HFF-Myc (cell line): Measurements from ENCODE around the gene RELA.

Experiments
- DNase-seq: peaks from one replicate; pipeline ENCODE4 v3.0.0-alpha.2; 2011; ENCODE audit warnings: low read depth; ENCODE audit errors: extremely low read depth
- H3K4me3 ChIP-seq: replicated peaks from 2 replicates; pipeline ENCODE4 v1.5.1; 2011; ENCODE audit warnings: low read depth, mild to moderate bottlenecking, control low read depth, low read length
- CTCF ChIP-seq: IDR thresholded peaks from 2 replicates; pipeline ENCODE4 v1.5.1; 2012; ENCODE audit warnings: mild to moderate bottlenecking, low read depth, low read length, control low read depth; ENCODE audit errors: missing control alignments

Gene RELA

DNA sequence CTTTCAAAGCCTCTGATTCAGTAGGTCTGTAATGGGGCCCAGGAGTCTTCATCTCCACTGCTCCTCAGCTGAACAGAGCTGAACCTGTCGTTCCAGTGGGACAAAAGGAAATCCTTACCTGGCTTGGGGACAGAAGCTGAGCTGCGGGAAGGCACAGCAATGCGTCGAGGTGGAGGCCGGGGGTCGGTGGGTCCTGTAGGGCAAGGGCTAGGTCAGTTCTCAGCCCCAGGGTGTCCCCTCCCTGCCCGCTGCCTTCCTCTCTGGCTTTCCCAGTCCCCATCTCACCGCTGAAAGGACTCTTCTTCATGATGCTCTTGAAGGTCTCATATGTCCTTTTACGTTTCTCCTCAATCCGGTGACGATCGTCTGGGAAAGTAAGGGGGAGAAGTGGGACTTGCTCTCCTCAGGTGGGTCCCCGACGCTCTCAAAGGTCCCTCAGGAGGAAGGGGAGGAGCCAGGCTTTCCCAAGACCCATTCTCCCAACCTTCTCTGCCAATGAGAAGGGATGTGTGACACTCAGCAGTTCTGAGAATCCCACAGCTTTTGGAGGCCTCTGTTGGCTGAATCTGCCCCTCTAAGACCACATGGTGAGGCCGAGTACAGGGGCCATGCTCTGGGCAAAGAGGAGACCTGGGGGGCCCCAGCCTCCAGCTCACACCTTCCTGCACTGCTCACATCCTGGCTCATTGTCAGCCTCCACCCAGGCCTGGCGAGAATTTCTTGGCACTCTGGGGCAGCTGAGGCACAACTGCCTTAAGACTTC, 7.0 kb downstream of the RELA start:
- H3K4me3 ChIP-seq = no peak overlapping the region
- no peak for TF ChIP-seq CTCF
- no peak for DNase-seq

DNA sequence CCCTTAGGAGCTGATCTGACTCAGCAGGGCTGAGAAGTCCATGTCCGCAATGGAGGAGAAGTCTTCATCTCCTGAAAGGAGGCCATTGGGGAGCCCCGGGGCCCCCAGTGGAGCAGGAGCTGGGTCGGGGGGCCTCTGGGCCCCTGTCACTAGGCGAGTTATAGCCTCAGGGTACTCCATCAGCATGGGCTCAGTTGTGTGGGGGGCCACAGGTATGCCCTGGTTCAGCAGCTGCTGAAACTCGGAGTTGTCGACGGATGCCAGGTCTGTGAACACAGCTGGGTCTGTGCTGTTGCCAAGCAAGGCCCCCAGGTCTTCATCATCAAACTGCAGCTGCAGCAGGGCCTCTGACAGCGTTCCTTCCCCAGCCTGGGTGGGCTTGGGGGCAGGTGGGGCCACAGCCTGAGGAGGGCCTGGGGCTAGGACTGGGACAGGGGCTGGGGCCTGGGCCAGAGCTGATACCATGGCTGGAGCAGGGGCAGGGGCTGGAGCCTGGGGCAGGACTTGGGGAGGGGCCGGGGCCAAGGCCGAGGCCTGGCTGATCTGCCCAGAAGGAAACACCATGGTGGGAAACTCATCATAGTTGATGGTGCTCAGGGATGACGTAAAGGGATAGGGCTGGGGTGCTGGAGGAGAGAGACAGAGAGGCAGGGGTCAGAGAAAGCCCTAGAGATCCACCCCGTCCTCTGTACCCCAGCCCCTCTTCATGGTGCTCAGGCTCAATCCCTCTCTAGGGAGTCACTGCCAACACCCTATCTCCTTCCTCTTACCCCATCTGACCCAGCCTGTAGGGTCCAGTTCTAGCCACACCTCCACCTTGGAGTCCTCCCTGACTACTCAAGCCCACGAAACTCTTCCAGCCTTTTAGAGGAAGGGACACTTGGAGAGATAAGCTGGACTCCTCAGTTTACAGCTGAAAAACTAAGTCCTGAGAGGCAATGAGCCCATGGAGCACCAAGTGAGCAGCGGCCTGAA, 8.1 kb downstream of the RELA start:
- no peak overlapping the region for H3K4me3 ChIP-seq
- TF ChIP-seq CTCF = no peak
- no peak for DNase-seq

- peak overlapping the region; percentile 42 for H3K4me3 ChIP-seq
- no peak for TF ChIP-seq CTCF
- DNase-seq = no peak
These were observed 9.2 kb downstream of the RELA start for GRCh38 chr11:65653229-65654225.

DNA sequence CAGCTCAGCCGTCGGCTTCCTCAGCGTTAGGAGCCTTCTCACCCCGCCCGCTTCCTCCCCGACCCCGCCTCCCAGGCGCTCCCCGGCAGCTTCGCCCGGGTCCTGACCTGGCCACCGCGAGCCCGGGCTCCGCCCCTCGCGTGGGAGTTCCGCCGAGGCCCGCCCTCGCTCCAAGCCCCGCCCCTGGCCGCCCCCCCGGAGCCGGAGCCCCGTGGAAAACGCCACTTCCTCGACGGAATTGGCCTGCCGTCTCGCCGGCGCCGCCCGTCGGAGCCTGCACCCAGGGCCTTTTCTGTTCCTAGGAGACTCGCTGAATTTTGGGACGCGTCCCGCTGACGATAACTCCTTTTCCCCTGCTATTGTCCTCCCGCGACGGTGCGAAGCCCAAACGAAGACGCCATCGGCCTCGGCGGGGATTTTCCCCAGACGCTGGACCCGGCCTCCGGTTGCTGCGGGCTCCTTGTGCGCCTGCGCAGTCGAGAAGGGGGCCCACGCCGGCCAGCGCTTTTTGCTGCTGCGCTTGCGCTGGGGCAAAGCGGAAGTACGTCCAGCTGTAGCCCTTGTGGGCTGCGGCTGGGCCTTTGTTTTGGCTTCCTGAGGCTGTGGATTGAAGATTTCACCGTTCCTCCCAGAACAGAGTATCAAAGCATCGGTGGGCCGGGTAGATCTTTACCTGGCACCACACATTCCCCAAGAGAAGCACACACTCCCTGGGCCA, 10.0 kb downstream of the RELA start:
- no peak for TF ChIP-seq CTCF
- DNase-seq = peak; percentile 63
- H3K4me3 ChIP-seq = peak overlapping the region; percentile 42

GRCh38 chr11:65651589-65652510, 10.9 kb downstream of the RELA start:
- peak overlapping the region; percentile 42 for H3K4me3 ChIP-seq
- TF ChIP-seq CTCF = no peak
- DNase-seq = no peak
